PC-3 (cell line): Measurements from ENCODE around the gene TMEM18. TPM values are rescaled to one million over a fixed set of nuclear protein-coding genes. Genes with fewer than 3 reads are reported as not detected.

Source experiments
- ATAC-seq: fragments of 200-7000 bp; cut with Tn5 transposase; 2 replicates; pipeline ENCODE4 v1.9.1; 2020; ENCODE audit warnings: mild to moderate bottlenecking, moderate library complexity
- BruUV-seq: library from RNA; stranded (reverse); fragments of 400-500 nt; replicated peaks from 2 replicates; lab custom pipeline; 2021; lab: Mats Ljungman, UMichigan
- CTCF ChIA-PET: fragments of 300-600 bp; sonication (Branson Sonifier 250); formaldehyde crosslinking; loops from one replicate; lab custom pipeline; 2022; ENCODE audit warnings: antibody characterized with exemption; lab: Charles Lee
- POLR2A ChIA-PET: fragments of 300-600 bp; sonication (Branson Sonifier 250); formaldehyde crosslinking; loops from one replicate; lab custom pipeline; 2022; ENCODE audit warnings: antibody characterized with exemption; ENCODE audit not compliant: unreplicated experiment; lab: Charles Lee
- DNase-seq: peaks from one replicate; pipeline ENCODE4 v3.0.0-alpha.2; 2015
- H2AFZ ChIP-seq: fragments of 300-600 bp; sonication (generic); 2 replicates; pipeline ENCODE4 v1.6.0; 2016; ENCODE audit warnings: antibody characterized with exemption, low read length
- H3F3A ChIP-seq: fragments of 300-600 bp; sonication (generic); one replicate; pipeline ENCODE4 v1.6.0; 2017; ENCODE audit warnings: antibody characterized with exemption, low read length, control low read depth, mild to moderate bottlenecking; ENCODE audit not compliant: unreplicated experiment
- H3K27ac ChIP-seq: fragments of 300-600 bp; sonication (generic); 2 replicates; pipeline ENCODE4 v1.5.1; 2016; ENCODE audit warnings: mild to moderate bottlenecking, low read length
- H3K27me3 ChIP-seq: fragments of 300-600 bp; sonication (generic); 2 replicates; pipeline ENCODE4 v1.6.1; 2016; ENCODE audit warnings: low read length, mixed read lengths
- H3K36me3 ChIP-seq: fragments of 300-600 bp; sonication (generic); 2 replicates; pipeline ENCODE4 v1.6.1; 2016; ENCODE audit warnings: low read depth, mixed run types, low read length, mixed read lengths
- H3K4me1 ChIP-seq: fragments of 300-600 bp; sonication (generic); 2 replicates; pipeline ENCODE4 v1.5.1; 2016; ENCODE audit warnings: low read length; ENCODE audit not compliant: insufficient read depth
- H3K4me2 ChIP-seq: fragments of 300-600 bp; sonication (generic); 2 replicates; pipeline ENCODE4 v1.6.0; 2016; ENCODE audit warnings: low read length
- H3K4me3 ChIP-seq: fragments of 300-600 bp; sonication (generic); 2 replicates; pipeline ENCODE4 v1.5.1; 2016; ENCODE audit warnings: mild to moderate bottlenecking, low read length, mixed read lengths
- H3K79me2 ChIP-seq: fragments of 300-600 bp; sonication (generic); 2 replicates; pipeline ENCODE4 v1.6.1; 2017; ENCODE audit warnings: low read length, mixed read lengths
- H3K9ac ChIP-seq: fragments of 300-600 bp; sonication (generic); 2 replicates; pipeline ENCODE4 v1.6.0; 2016; ENCODE audit warnings: mild to moderate bottlenecking, low read length
- H3K9me2 ChIP-seq: fragments of 300-600 bp; sonication (generic); replicated peaks from 2 replicates; pipeline ENCODE4 v1.6.1; 2016; ENCODE audit warnings: mixed run types, low read length, mixed read lengths
- H3K9me3 ChIP-seq: fragments of 300-600 bp; sonication (generic); 2 replicates; pipeline ENCODE4 v1.6.1; 2016; ENCODE audit warnings: low read length, mixed read lengths
- H4K20me1 ChIP-seq: fragments of 300-600 bp; sonication (generic); 2 replicates; pipeline ENCODE4 v1.6.1; 2016; ENCODE audit warnings: low read length, mixed read lengths
- EZH2 ChIP-seq: fragments of 300-600 bp; sonication (generic); IDR thresholded peaks from one replicate; pipeline ENCODE4 v1.6.1; 2017; ENCODE audit warnings: antibody characterized with exemption, mild to moderate bottlenecking, low read length; ENCODE audit not compliant: unreplicated experiment
- EZH2phosphoT487 ChIP-seq: fragments of 300-600 bp; sonication (generic); IDR thresholded peaks from 2 replicates; pipeline ENCODE4 v1.6.1; 2018; ENCODE audit warnings: mild to moderate bottlenecking, antibody characterized with exemption, low read length, borderline replicate concordance
- intact Hi-C: fragments of 100-400 bp; cut with micrococcal nuclease; formaldehyde crosslinking; loops from 2 replicates; pipeline ENCODE4 v1.9.0; 2023
- total RNA-seq: library from RNA; depleted of rRNA; stranded (reverse); fragments of >200 nt; gene quantifications from 2 replicates; pipeline ENCODE4 v1.2.3, GENCODE V29; 2014
- TF ChIP-seq, protein P1 (sequence below): fragments of 300-600 bp; sonication (generic); conservative IDR thresholded peaks from 2 replicates; pipeline ENCODE4 v1.5.1; 2017; ENCODE audit warnings: antibody characterized with exemption, low read depth, mild to moderate bottlenecking, low read length

TMEM18 gene
- total RNA-seq, 1 experiment from 2014 or later, result 25.5 TPM

DNA sequence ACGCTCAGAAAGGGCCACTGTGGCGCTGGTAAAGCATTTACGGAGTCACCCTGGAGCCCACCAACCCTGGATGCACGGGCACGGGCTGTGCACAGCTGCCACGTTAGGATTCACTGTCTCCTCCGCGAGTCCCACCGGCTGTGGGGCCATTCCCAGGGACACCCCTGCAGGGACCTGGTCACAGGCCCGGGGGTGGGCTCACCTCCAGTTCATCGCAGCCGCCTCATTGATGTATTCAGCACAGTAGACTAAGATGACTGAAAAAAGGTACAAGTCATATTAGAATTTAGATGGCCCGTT lies 4.7 kb downstream of the TMEM18 start:
- no peaks in the 10 kb centered on the region for H3K9me2 ChIP-seq
- ChIA-PET CTCF (no interaction called here), POLR2A (no interaction called here)
- no peak overlapping the region for H3K27ac ChIP-seq
- intact Hi-C loops, result loop anchor here (10.0 kb wide), 2 partner anchors 408 to 1062 kb away; partner anchors contain the start of genes ACP1 and SH3YL1
- TF ChIP-seq EZH2 (no peak), EZH2phosphoT487 (no peak)
- TF ChIP-seq, protein P1, sequence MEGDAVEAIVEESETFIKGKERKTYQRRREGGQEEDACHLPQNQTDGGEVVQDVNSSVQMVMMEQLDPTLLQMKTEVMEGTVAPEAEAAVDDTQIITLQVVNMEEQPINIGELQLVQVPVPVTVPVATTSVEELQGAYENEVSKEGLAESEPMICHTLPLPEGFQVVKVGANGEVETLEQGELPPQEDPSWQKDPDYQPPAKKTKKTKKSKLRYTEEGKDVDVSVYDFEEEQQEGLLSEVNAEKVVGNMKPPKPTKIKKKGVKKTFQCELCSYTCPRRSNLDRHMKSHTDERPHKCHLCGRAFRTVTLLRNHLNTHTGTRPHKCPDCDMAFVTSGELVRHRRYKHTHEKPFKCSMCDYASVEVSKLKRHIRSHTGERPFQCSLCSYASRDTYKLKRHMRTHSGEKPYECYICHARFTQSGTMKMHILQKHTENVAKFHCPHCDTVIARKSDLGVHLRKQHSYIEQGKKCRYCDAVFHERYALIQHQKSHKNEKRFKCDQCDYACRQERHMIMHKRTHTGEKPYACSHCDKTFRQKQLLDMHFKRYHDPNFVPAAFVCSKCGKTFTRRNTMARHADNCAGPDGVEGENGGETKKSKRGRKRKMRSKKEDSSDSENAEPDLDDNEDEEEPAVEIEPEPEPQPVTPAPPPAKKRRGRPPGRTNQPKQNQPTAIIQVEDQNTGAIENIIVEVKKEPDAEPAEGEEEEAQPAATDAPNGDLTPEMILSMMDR, result no peak
- no peaks in the 10 kb centered on the region for H3K27me3 ChIP-seq
- peaks cover 42% of the 10 kb centered on the region for H3K4me1 ChIP-seq
- BruUV-seq, result no TSS peak
- H2AFZ ChIP-seq, result no peak overlapping the region
- no peaks in the 10 kb centered on the region for H3K9me3 ChIP-seq
- no peak overlapping the region for H3K4me2 ChIP-seq
- peaks cover 12% of the 10 kb centered on the region for H3F3A ChIP-seq
- peaks cover 34% of the 10 kb centered on the region for H3K36me3 ChIP-seq
- H4K20me1 ChIP-seq, result peaks cover 28% of the 10 kb centered on the region
- no peak for DNase-seq
- H3K79me2 ChIP-seq, result peaks cover 39% of the 10 kb centered on the region
- H3K9ac ChIP-seq, result no peak overlapping the region
- no peak for ATAC-seq
- H3K4me3 ChIP-seq, result no peak overlapping the region

DNA sequence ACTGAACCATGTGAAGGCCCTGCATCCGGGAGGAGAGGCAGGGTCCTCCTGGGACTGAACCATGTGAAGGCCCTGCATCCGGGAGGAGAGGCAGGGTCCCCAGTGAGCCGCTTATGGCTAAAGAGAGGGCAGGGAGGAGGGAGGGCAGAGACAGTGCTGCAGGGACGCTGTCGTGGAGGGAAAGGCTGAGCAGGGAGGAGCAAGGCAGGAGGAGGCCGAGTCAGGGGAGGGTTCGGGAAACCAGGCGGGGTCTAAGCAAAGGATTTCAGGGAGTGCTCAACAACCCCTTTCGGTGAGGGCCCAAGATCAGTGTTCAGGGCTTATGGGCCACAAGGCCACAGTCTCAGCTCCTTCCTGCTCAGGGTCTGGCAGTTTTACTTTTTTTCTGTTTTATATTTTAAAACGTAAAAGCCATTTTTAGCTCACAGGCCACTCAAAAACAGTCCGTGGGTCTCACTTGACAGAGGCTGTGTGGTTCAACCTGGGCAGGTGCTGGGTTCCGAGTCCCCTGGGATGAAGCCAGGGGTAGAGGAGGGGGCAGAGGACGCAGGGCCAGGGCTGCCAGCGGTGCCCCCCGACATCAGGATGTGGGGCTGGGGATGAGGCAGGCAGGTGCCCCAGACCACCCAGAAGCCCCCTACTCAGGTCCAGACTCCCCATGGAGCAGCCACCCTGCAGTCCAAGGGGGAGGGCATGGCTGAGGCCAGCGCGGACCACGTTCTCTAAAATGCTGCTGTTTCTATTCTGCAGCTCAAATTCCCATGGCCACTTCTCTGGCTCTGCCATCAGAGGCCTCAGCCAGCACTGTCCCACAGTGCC lies 5.2 kb downstream of the TMEM18 start:
- no TSS peak for BruUV-seq
- CTCF ChIA-PET, result no interaction called here
- no peak overlapping the region for H3K4me3 ChIP-seq
- H3F3A ChIP-seq, result peaks cover 12% of the 10 kb centered on the region
- POLR2A ChIA-PET, result no interaction called here
- H3K79me2 ChIP-seq, result peaks cover 39% of the 10 kb centered on the region
- peaks cover 34% of the 10 kb centered on the region for H3K36me3 ChIP-seq
- intact Hi-C loops, result loop anchor here (10.0 kb wide), 2 partner anchors 407 to 1063 kb away; partner anchors contain the start of genes ACP1 and SH3YL1
- ATAC-seq, result no peak
- peaks cover 28% of the 10 kb centered on the region for H4K20me1 ChIP-seq
- no peaks in the 10 kb centered on the region for H3K27me3 ChIP-seq
- no peak for DNase-seq
- TF ChIP-seq, protein P1, result no peak
- TF ChIP-seq EZH2 (no peak), EZH2phosphoT487 (no peak)
- no peak overlapping the region for H2AFZ ChIP-seq
- no peak overlapping the region for H3K9ac ChIP-seq
- H3K4me2 ChIP-seq, result no peak overlapping the region
- H3K27ac ChIP-seq, result no peak overlapping the region
- peaks cover 47% of the 10 kb centered on the region for H3K4me1 ChIP-seq
- no peaks in the 10 kb centered on the region for H3K9me2 ChIP-seq
- H3K9me3 ChIP-seq, result no peaks in the 10 kb centered on the region

DNA sequence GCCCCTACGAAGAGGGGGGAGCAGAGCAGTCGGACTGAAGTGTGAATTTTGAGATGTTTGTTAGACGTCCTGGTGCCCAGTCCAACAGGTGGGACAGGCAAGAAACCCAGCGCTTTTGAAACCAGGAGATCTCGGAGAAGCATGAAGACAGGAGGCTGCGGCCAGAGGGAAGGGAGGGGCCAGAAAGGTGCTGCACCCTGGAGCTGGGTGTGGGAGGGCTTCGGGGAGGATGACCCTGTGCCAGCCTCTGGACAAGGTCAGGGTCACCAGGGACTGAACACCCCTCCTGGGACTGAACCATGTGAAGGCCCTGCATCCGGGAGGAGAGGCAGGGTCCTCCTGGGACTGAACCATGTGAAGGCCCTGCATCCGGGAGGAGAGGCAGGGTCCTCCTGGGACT lies 6.1 kb downstream of the TMEM18 start:
- no peak overlapping the region for H3K9ac ChIP-seq
- H3K4me2 ChIP-seq, result no peak overlapping the region
- intact Hi-C loops, result loop anchor here (10.0 kb wide), 2 partner anchors 406 to 1064 kb away; partner anchors contain the start of genes ACP1 and SH3YL1
- BruUV-seq, result no TSS peak
- no peak for DNase-seq
- peaks cover 12% of the 10 kb centered on the region for H3F3A ChIP-seq
- TF ChIP-seq EZH2 (no peak), EZH2phosphoT487 (no peak)
- TF ChIP-seq, protein P1, result no peak
- no peak for ATAC-seq
- no peak overlapping the region for H2AFZ ChIP-seq
- CTCF ChIA-PET, result no interaction called here
- H3K27ac ChIP-seq, result no peak overlapping the region
- H3K9me2 ChIP-seq, result no peaks in the 10 kb centered on the region
- peaks cover 36% of the 10 kb centered on the region for H3K79me2 ChIP-seq
- no peak overlapping the region for H3K4me3 ChIP-seq
- no peaks in the 10 kb centered on the region for H3K9me3 ChIP-seq
- no peaks in the 10 kb centered on the region for H3K27me3 ChIP-seq
- peaks cover 46% of the 10 kb centered on the region for H3K4me1 ChIP-seq
- H4K20me1 ChIP-seq, result peaks cover 28% of the 10 kb centered on the region
- POLR2A ChIA-PET, result no interaction called here
- H3K36me3 ChIP-seq, result peaks cover 40% of the 10 kb centered on the region
